ENCODE measurements around the gene ARID1B.

The ARID1B gene

GRCh38 chr6:157023958-157024357, 246.8 kb downstream of the ARID1B start:
- no peak for TF ChIP-seq ZFX (IDR thresholded peaks at IDR 0.05)
- TF ChIP-seq, protein P1, sequence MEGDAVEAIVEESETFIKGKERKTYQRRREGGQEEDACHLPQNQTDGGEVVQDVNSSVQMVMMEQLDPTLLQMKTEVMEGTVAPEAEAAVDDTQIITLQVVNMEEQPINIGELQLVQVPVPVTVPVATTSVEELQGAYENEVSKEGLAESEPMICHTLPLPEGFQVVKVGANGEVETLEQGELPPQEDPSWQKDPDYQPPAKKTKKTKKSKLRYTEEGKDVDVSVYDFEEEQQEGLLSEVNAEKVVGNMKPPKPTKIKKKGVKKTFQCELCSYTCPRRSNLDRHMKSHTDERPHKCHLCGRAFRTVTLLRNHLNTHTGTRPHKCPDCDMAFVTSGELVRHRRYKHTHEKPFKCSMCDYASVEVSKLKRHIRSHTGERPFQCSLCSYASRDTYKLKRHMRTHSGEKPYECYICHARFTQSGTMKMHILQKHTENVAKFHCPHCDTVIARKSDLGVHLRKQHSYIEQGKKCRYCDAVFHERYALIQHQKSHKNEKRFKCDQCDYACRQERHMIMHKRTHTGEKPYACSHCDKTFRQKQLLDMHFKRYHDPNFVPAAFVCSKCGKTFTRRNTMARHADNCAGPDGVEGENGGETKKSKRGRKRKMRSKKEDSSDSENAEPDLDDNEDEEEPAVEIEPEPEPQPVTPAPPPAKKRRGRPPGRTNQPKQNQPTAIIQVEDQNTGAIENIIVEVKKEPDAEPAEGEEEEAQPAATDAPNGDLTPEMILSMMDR (conservative IDR thresholded peaks at IDR 0.05) = no peak
- H3K27ac ChIP-seq = no peak overlapping the region

DNA sequence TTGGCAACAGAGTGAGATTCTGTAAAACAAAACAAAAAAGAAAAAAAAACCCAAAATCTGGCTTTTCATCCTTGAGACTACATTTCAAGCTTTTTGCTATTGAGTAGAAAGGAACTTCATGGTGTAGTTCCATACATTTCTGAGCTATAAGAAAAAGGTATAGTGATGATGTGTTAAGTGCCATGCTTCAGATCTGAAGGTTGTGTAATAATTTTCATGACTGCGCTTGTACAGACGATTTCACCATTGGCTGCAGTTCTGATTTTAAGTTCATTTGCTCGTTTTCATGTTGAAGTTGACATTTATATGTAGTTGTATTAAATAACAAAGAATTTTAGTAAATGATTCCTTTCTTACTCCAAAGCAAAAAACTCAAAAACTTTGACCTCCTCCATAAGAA, 247.6 kb downstream of the ARID1B start:
- TF ChIP-seq, protein P1 (conservative IDR thresholded peaks at IDR 0.05) = no peak
- no peak for TF ChIP-seq ZFX (IDR thresholded peaks at IDR 0.05)
- H3K27ac ChIP-seq = no peak overlapping the region

DNA sequence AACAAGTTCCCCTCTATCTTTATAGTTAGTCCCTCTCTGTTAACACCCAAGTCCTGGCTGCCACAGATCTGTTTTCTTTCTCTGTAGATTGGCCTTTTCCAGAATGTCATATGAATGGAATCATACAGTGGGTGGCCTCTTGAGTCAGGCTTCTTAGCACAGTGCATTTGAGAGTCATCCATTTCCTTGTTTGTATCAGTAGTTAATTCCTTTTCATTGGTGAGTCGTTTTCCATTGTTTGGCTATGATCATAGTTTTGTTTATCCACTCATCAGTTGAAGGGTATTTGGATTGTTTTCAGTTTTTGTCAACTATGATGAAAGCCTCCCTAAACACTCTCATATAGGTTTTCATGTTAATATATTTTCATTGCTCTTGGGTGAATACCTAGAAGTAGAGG, 248.3 kb downstream of the ARID1B start:
- H3K27ac ChIP-seq = no peak overlapping the region
- TF ChIP-seq, protein P1 (conservative IDR thresholded peaks at IDR 0.05) = no peak
- no peak for TF ChIP-seq ZFX (IDR thresholded peaks at IDR 0.05)

GRCh38 chr6:157029980-157030690, 253.0 kb downstream of the ARID1B start:
- H3K27ac ChIP-seq = no peak overlapping the region
- TF ChIP-seq, protein P1 (conservative IDR thresholded peaks at IDR 0.05) = no peak
- no peak for TF ChIP-seq ZFX (IDR thresholded peaks at IDR 0.05)

GRCh38 chr6:157030755-157031154, 253.6 kb downstream of the ARID1B start:
- H3K27ac ChIP-seq = no peak overlapping the region
- TF ChIP-seq, protein P1 (conservative IDR thresholded peaks at IDR 0.05) = no peak
- TF ChIP-seq ZFX (IDR thresholded peaks at IDR 0.05) = no peak

GRCh38 chr6:157032923-157033322, 255.7 kb downstream of the ARID1B start:
- H3K27ac ChIP-seq = no peak overlapping the region
- TF ChIP-seq, protein P1 (conservative IDR thresholded peaks at IDR 0.05) = no peak
- TF ChIP-seq ZFX (IDR thresholded peaks at IDR 0.05) = no peak

DNA sequence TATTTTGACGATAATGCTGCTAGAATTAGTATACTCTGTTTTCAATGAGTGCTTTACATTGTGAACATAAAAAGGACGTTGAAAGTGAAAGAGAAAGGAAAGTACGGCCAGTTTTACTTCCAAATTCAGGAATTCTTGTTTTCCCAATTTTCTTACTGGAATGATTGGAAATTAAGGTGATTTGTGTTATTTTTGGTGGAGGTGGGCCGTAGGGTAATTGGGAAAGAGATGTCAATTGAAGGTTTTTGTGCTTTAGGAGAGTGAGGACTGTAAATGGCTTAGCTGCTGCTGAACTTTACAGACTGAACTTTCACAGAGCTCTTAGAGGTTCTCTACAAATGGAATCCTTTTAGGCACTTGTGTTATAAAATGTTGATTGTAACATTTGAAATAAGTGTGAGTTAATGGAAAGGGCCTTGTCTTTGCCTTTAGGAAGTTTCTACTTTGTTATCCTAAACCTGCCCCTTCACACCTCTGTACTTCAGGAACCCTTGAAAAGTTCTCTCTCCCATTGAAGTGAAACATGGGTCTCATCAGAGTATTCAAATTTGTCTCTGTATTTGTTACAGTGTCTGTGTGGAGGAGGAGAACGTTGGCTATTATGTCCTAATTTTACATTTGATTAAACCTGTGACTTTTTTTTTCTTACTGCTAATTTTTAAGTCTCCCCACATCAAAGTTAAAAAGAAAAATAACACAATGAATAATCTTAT, 256.4 kb downstream of the ARID1B start:
- no peak overlapping the region for H3K27ac ChIP-seq

More for the DNA sequence above, 256.4 kb downstream of the ARID1B start:
- TF ChIP-seq ZFX (IDR thresholded peaks at IDR 0.05) = no peak
- TF ChIP-seq, protein P1 (conservative IDR thresholded peaks at IDR 0.05) = no peak
